Measurements from ENCODE around the gene GJC2.
"Not testable (repeated sequence)": the region's sequence is repeated elsewhere in the genome, so short reads cannot be mapped to it uniquely, and the experiment has no call there.

The GJC2 gene

DNA sequence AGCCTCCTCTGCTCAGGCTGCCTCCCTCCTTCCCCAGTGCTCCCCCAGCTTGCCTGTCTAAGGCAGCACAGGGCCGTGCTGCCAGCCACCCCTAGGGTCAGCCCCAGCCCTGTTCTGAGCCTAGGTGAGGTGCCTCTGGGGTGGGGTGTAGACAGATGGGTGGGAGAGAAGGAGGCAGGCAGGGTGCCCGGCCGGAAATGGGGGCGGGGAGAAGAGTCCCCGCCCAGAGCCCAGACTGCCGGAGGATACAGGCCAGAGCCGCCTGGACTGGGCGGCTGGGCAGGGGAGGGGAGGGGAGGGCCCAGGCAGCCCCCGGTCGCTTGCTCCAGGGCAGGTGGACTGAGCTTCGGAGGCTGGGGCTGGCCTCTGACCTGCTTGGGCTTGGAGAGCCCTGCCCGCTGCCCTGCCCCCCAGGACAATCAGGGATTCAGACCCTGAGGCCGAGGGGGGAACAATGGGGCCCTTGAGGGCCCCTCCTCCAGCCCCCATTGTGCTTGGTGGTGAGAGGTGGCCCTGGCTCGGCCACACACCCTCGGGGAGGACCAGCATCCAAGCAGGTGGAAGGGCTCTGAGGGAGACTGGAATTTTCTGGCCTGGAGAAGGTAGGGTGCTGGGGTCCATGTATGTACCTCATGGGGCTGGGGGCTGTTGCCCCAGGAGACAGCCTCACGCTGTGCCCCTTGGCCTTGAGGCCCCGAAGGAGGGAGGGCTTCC is at the start of gene GJC2:
TSS of gene GJC2 (plus strand) at position 525 of the 714 bp plus-strand sequence. CDS start 7,829 bp downstream, outside the sequence.
- DNase-seq (ENCODE audit: low spot score), result peak; percentile 75

DNA sequence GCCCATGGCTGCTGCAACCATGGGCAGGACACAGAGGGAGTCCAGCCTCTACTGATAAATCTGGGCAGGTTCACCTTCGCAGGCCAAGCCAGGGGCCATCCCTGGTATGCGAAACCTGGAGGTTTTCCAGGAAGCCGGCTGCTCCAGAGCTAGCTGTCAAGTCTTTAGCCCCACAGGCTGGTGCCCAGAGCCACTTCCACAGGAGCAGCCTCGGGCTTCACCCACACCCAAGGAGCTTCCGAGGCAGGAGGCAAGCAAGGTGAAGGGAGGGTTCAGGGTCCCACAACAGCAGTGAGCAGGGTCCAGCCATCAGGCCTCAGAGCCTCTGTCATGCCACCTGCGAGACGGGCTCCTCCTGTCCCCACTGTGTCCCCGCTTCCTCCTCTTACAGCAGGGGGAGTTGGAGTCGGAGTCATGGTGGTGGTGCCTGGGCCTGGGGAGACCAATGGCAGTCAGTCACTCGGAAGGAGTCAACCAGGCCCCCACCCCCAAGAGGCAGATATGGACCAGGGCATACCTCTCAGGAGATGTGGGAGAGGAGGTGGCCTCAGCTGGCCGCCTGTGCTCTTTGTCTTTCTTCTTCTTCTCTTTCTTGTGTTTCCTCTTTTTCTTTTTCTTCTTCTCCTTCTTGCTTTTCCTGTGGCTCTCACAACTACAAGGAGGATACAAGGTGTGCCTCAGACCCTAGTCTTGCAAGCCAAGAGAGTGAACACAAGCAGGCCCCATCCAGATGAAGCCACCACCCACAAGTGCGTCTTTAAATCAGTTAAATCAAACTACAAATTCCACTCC is 48.7 kb upstream of the GJC2 start:
- DNase-seq (ENCODE audit: low spot score), result no peak

DNA sequence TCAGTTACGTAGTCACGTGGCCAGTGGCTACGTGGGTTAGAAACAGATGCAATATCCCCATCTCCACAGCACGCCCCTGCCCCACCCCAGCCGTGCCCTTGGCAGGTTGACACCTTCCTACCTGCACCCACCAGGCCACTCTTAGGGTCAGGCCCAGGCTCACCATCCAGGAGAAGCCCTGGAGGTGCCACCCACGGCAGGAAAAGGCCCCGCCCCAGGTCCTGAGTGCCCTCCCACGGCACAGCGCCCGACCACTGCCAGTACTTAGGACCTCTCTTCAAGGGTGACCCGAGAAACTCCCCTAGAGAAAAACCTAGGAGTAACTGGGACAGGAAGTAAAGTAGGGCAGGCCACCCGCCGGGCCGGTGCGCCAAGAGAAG is 48.1 kb upstream of the GJC2 start:
- no peak for DNase-seq (ENCODE audit: low spot score)

DNA sequence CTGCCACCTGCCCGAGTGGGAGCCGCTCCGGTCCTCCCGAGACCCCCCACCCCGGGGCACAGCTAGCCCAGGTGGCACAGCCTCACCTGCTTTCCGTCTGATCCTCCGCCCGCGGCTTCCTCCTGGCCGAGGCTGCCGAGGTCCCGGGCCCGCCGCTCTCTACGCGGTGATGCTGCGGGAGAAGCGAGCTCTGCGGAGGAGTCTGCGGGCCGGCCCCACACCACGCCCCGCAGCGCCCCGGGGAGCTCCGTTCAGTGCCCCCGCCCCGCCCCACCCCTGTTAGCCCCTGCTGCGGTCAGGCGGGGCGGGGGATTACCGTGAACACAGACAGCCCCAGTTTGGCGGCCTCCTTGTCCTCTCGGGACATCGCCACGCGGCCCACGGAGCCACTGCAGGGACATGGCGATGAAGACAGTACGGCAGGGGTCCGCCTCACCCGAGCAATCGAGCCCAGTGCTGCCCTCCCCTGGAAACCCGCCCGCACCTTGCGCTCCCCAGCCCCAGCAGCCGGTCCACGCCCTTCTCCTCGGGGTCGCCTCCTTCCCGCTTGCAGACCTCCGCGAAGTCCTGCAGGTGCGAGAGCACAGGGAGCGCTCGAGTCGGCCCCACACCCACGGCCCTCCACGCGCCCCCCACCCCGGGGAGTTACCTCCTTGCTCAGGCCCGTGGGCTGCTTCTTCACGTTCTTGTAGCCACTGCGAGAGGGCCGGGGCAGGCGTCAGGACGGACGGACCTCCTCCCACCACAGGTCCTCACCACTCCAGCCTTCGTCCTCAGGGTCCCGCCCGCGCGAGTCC is 47.5 kb upstream of the GJC2 start:
- DNase-seq (ENCODE audit: low spot score), result peak; percentile 73

DNA sequence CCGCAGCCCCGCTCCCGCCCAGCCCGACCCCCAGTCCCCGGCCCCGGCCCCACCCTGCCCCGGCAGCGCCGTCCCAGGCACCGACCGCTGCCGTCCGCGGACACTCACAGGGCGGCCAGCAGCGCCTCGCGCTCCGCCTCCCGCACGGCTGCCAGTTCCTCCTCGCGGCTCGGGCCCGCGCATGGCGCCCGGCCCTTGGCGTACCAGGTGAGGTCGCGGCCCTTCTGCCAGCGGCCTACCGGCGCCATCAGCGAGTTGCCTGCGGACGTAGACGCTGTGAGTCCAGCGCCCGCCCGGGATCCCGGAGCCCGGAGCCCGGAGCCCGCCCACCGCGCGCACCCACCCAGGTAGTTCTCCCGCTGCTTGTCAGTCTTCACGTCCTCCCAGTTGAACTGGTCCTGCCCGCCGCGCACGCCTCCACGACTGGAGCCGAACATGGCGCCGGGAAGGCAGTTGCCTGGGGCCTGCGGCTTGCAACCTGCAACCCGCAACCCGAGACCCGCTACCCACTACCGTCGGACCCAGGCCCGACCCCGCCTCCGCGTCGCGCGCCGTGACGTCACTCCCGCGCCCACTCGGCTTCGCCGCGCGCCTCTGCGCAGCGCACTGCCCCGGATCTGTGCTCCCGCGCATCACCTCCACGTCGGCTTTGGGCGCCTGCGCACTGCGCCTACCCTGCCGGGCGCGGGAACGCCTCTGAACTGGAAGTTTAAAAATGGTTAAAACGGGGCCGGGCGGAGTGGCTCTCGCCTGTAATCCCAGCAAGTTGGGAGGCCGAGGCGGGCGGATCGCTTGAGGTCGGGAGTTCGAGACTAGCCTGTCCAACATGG is 46.7 kb upstream of the GJC2 start, which contains the start of gene C1orf35:
TSS of gene C1orf35 (minus strand) at position 535 of the 830 bp plus-strand sequence. CDS start at position 437, 98 bp downstream.
- DNase-seq (ENCODE audit: low spot score), result peak; percentile 99

DNA sequence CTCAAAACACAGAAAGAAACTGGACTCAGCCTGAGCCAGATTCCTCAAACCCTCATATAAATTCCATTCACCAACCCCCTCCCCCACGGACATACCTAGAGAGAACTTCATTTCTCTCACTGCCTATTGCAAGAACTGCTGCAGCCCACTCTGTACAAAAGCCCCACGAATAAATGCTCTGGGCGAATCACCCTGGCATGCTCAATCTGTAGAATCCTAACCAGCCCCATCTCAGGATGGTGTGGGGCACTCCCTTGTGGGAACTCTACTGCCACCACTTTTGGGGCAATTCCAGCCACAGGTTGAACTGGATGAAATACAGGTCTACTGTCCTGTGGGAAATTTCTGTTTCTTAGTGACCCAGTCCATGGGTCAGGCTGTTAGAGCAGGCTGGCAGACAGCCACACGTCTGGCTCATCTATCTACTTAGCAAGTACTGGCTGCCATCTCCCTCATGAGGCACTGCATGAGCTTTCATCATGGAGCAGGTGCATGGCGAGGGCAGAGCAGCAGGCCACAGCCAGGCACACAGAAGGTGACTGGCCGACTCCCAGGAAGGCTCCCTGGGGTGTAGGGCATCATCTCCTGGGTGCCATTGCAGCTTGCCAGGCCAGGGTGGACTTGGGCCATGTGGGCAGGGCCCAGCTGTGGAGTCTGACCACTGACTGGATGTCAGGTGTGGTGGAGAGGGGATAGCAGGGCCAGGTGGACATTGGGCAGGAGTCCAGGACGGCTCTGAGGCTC is 45.0 kb upstream of the GJC2 start:
- DNase-seq (ENCODE audit: low spot score), result no peak

DNA sequence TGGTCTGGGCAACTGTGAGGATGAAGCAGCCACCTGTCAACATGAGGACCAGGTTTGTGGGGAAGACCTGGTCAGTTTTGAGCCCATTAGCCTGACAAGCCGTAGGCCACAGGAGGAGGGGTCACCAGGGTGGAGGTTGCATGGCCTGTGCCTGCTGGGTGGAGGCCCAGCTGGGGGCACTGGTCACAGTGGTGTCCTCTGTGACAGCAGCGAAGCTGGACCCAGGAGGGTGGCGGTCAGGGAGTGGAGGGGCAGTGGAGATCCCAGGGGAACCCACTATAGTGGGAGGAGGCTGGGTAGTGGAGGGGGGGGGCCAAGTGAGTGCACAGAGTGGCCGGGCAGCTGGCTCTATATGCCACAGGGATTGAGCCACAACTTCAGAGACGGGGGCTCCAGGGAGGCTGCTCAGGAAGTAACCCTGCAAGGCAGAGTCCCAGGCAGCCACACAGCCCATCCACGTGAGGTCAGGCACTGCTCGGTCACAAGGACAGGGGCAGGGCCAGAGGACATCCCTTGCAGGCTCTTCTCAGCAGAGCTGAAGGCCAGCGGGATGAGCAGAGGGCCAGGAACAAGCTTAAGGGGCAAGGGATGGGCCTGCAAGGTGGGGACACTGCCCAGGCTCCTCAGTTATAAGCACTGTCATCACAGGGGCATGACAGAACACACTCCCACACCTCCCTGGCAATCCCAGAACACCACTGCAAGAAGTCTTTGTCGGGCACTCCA is 44.3 kb upstream of the GJC2 start:
- DNase-seq (ENCODE audit: low spot score), result no peak

DNA sequence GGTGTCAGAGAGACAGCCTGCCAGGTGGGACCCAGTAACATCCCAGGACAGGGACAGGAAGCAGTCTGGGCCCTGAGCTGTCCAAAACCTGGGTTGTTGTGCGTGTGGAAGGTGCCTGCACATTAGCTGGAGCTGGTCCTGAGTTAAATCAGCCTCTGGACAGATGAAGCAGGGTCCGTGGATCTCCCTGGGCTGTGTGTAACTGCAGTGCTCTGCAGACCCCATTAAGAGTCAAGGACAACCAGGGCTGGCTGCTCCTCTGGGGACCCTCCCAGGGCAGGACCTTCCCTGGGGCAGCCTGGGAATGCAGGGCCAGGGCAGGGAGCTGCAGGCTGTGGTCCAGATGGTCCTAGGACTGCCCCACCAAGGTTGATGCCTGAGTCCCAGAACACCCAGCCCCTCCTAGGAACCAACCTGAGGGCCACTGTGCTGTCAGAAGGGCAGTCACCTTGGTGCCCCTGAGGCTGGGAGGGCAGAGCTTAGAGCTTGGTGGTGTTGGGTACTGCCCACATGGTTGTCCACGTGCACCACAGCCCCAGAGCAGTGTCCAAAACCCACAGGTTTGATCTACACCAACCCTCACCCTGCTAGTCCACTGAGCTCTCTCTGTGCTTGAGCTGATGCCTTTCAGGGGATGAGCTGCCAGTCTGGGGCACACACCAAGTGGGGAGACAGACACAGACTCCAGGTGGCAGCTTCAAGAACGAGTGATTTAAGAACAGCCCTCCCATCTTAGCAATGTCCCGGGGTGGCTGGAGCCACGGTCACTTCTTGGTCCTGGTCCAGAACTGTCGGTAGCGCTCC is 43.5 kb upstream of the GJC2 start:
- DNase-seq (ENCODE audit: low spot score), result no peak

DNA sequence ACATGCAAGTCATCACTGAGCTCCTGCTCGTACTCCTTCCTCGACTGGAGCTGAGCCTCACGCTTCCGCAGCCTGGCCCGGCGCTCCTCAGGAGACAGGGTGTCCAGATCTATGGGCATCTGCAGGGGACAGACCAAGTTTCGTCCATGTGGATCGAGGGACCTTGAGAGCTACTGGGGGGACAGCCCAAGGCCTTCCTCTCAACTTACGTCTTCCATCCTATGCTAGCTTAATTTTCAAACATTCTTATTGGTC is 43.0 kb upstream of the GJC2 start:
- DNase-seq (ENCODE audit: low spot score), result no peak

DNA sequence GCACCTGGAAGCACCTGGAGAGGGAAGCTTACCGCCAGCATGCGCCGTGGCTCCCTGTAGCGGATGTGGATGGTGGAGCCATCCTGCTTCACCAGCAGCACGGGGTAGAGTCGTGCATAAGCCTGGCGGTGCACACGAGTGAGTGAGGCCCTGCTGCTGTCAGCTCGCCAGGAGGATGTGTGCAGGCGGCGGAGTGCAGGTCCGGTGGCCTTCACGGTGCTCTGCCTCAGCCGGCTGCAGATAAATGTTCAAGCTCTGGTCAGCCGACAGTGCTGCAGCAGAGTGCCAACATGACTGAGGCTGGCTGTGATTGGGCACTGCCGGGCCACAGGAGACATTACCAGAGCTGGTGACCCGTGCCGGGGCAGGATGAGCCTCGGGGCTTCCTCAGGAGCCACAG is 42.1 kb upstream of the GJC2 start:
- no peak for DNase-seq (ENCODE audit: low spot score)

DNA sequence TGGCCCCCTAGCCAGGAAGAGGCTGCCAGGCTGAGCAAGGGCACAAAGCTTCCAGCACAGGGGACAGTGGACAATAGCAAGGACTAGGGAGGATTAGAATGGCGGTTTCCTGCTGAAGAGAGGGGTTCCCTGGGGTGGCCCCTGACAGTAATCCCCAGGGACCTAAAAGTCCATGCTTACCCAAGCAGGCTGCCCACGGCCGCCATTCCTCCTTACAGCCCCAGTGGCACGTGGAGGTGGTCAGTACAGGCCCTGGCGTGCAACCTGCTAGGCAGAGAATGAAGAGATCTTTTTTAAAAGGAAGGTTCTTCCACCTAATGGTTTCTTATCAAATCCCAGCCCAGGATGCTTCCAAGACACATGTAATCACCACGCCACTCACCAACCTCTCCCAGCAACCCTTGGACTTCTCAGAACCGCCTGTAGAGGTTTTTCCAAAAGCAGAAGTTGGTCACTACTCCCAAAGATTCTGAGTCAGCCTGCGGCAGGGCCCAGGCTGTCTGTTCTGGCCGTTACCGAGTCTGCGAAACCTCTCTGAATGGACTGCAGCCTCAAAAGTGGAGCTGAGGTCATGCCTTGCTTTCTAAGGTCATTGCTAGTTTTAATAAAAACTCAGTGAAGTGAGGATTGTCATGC is 41.6 kb upstream of the GJC2 start:
- no peak for DNase-seq (ENCODE audit: low spot score)

DNA sequence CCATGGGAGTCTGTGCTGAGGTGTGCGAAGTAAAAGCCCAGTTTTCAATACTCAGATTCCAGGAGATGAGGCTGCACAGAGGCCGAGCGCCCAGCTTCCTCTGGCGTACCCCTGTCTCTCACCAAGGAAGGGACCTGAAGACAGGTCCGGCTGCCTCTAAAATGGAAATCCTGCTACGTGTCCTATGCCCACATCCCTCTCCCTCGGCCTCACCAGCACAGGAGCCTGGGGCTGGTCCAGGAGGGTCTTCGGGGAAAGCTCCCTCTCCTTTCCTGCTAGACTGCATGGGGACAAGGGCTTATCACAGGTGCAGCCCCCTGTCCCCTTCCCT is 41.0 kb upstream of the GJC2 start:
- no peak for DNase-seq (ENCODE audit: low spot score)

DNA sequence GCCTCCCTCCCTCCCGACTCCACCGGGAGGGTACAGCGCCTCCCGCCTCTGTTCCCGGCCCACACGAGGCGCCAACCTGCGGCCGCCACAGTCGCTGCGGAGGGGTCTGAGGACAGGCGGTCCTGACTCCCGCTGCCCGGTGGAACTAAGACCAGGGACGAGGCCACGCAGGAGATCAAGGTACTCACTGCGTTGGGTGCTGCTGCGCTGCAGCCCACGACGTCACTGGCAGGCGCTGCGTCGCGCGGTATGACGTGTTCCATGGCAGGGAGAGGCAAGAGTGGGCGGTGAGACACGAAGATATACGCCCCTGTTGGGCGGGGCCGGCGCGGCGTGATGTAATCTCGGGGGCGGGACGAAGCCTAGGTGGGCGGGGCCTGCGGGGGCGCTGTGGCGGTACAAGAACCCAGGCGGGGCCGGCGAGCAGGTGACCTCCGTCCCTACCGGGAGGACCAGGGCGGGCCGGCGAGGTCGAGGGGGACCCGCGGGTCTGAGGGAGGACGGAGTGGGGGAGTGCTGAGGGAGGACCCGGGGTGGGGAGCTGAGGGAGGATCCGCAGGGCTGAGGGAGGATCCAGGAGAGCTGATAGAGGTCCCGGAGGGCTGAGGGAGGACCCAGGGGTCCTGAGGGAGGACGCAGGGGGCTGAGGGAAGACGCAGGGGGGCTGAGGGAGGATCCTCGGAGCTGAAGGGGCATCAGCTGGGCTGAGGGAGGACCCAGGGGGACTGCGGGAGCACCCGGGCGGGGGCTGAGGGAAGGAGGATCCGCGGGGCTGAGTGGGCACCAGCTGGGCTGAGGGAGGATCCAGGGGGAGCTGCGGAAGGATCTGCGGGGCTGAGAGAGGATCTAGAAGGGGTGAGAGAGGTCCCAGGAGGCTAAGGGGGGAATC is 40.4 kb upstream of the GJC2 start, which contains the start of gene MRPL55:
TSS of gene MRPL55 (minus strand) at position 227 of the 889 bp plus-strand sequence. CDS start 1,039 bp downstream, outside the sequence.
- DNase-seq (ENCODE audit: low spot score), result peak; percentile 100

DNA sequence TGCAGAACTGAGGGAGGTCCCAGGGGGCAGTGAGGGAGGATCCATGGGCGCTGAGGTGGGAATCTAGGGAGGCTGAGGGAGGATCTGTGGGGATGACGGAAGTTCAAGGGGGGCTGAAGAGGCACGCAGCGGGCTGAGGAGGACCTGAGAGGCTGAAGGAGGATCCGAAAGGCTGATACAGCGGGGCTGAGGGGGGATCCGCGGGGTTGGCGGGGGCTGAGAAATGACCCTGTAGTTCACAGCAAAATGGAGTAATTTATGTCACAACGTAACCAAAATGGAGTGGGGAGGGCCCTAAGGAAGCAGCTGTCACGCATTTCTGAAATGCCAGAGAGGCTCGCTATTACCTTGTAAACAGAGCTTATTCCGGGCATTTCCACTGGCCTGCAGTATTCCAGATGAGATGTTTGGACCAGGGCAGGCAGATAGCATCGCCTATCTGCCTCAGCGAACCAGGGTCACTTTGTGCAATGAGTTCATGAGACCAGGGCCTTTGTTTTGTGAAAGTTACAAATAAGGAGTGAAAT is 39.7 kb upstream of the GJC2 start:
- no peak for DNase-seq (ENCODE audit: low spot score)

DNA sequence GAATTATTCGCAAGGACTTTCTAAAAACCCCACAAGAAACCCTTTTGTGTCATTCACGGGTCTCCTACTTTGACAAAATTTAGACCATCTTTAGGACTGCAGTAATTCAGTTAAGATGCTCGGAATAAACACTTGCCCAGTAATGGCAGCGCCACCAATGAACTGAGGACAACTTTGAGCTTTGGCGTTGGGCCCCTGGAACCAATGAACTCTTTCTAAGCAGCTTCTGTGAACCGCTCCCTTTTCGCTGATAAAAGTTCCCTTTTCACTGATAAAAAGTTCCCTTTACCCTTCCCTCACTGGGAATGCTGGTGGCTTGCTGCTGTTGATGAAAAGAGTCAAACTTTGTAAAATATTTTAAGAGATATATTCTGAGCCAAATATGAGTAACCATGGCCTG is 39.2 kb upstream of the GJC2 start:
- no peak for DNase-seq (ENCODE audit: low spot score)

DNA sequence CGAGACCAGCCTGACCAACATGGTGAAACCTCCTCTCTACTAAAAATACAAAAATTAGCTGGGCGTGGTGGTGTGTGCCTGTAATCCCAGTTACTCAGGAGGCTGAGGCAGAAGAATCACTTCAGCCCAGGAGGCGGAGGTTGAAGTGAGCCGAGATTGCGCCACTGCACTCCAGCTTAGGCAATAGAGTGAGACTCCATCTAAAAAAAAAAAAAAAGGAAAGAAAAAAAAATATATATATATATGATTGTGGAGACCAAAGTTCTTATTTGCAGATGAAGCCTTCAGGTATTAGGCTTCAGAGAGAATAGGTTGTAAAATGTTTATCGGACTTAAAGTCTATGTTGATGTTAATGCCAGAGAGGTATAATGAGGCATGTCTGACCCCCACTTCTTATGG is 38.4 kb upstream of the GJC2 start:
- not testable (repeated sequence) for DNase-seq (ENCODE audit: low spot score)

DNA sequence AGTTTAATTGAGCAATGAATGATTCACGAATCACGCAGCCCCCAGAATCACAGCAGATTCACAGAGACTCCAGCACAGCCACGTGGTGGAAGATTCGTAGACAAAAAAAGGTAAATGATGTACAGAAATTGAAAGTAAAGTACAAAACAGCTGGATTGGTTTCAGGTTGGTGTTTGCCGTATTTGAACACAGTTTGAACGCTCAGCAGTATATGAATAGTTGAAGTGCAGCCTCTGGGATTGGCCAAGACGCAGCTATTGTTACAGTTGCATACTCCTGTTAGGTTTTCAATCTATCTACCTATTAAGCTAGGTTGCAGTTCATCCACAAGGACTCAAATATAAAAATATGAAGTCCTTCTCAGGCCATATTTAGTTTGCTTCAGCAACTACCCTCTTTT is 37.6 kb upstream of the GJC2 start:
- no peak for DNase-seq (ENCODE audit: low spot score)

DNA sequence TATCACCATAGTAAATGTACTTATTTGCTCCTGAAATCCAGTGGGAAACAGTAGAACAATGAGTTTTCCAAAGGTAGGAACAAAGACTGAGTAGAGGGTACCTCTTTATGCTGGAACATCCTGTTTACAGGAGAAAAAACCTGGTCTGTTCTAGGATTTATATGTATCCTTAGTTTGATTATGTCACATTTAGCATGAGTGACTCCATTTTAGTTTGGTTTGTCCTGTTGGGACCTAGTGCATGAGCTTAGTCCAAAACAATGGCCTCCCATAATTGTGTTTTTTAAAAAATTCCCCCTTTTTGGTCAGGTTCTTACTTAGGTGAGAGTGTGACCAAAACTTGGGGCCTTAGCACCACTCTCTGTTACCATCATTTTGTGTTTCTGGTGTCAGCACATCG is 37.1 kb upstream of the GJC2 start:
- no peak for DNase-seq (ENCODE audit: low spot score)

Data from ecto neural progenitor cell (in vitro differentiated cells).